SKM-1 (cell line): Measurements from ENCODE around the gene ALG11.
"Not testable (repeated sequence)": the region's sequence is repeated elsewhere in the genome, so short reads cannot be mapped to it uniquely, and the experiment has no call there.

Source experiments
- DNase-seq: peaks from one replicate; lab custom pipeline; 2025; ENCODE audit not compliant: unreplicated experiment; lab: John Stamatoyannopoulos, UW

Gene ALG11, protein sequence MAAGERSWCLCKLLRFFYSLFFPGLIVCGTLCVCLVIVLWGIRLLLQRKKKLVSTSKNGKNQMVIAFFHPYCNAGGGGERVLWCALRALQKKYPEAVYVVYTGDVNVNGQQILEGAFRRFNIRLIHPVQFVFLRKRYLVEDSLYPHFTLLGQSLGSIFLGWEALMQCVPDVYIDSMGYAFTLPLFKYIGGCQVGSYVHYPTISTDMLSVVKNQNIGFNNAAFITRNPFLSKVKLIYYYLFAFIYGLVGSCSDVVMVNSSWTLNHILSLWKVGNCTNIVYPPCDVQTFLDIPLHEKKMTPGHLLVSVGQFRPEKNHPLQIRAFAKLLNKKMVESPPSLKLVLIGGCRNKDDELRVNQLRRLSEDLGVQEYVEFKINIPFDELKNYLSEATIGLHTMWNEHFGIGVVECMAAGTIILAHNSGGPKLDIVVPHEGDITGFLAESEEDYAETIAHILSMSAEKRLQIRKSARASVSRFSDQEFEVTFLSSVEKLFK

DNA sequence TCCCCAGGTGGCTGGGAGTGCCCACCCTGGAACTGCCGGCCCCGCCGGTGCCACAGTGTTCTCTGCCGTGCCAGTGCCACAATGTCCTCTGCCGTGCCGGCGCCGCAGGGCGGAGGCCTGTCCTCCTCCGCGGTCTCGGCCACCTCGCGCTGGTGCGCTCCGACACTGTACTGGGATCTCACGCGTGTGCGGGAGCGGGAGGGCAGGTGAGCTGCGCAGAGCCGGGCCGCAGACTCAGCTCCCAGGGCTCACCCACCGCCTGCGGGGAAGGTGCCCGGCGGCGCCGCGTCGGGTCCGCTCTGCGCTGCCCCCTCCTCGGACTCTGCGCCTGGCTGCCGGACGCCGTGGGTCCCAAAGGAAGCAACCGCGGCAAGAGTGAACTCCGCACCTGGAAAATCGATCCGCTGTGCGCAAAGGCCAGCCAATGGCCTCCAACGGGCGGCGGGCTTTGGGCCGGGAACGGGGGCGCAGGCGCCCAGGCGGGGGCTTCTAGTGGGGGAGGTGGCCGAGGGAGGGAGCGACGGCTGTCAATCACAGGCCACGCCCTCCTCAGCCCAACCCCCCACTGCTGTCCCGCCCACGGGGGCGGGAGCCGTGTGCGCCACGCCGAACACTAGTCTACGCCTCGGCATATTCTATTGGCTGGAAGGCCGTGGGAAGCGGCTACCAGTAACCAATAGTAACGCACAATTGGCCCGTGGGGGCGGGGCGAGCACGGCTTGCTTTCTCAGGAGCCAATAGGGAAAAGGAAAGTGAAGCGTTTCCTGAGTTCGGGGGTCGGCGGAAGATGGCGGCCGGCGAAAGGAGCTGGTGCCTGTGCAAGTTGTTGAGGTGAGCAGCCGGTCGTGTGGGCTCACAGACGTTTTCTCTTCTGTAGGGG lies at the start of gene ALG11:
ALG11 (plus strand) TSS at position 767 of the 880 bp plus-strand sequence; CDS start at position 788, 21 bp downstream.
- DNase-seq, result peak; percentile 89

DNA sequence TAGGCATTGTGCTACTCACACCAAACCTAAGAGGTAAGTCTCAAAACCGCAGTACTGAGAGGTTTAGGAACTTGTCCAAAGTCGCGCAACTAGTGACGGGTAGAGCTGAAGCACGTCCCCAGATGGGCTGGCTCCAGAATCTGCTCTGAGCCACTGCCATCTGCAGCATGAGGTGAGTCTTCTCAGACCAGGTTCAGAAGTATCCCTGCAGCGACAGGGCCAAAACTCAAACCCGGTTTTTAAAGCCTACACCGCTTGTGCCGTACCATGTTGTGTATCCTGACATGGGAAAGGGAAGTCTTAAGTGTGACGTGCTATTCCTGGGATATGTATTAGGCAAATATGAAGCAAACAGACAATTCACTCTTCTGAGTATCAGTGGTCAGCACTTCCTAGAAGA lies 46.0 kb upstream of the ALG11 start:
- no peak for DNase-seq

DNA sequence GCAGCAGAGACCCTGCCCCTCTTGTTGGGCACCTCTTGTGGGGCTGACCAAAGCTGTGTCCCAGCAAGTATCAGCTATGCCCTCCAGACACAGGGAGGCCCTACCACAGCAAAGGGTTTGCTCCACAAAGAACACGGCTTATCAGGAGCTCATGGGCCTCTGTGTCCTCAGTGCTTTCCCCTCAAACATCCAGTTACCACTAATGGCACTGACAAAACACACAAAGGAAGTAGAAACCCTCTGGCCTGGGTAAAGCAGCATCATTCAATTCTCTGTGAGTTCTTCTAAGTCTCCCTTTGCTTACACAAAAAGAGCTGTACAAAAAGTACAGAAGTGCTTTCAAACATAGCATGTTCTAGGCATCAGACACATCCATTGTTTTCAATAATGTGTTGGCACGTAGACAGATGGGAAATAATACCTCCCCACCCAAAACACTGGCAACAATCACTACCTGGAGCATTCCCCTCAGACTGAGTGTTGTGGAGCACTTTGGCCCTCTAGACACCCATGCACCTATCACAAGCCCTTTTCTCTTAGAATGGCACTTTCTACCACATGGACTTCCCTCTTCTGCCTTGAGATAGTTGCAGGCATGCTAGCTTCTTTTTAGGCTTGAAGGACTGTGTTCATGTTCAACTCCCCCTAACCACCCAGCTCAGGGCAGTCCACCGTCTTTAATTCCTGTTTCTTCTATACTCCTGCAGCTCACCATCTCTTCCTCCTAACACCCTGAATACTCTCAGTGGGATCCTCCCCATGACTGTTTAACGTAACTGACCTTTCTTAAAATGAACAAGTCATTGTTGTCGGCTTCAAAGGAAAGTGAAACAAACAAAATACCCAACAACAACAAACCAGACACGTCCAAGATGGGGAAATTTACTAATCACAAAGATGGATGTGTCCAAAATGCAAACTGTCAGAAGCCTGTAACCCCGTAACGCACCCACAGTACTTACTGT lies 44.4 kb upstream of the ALG11 start:
- no peak for DNase-seq

DNA sequence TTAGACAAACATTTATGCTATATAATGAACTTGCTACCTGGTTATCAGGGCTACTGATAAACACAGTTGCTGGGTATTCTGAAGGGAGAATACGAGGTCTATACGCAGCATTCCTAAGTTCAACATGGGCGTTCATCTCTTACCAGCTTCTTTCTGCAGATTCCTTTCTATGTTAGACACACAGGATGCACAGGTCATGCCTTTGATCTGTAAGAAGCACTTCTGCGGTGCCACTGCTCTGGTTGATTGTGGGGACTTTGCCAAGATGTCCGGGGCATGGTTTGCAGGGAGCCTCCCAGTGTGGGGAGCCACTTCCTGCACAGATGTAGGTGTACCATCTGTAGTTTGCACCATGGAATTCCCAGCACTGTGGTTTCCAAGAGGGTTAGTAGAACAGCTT lies 41.8 kb upstream of the ALG11 start:
- no peak for DNase-seq

DNA sequence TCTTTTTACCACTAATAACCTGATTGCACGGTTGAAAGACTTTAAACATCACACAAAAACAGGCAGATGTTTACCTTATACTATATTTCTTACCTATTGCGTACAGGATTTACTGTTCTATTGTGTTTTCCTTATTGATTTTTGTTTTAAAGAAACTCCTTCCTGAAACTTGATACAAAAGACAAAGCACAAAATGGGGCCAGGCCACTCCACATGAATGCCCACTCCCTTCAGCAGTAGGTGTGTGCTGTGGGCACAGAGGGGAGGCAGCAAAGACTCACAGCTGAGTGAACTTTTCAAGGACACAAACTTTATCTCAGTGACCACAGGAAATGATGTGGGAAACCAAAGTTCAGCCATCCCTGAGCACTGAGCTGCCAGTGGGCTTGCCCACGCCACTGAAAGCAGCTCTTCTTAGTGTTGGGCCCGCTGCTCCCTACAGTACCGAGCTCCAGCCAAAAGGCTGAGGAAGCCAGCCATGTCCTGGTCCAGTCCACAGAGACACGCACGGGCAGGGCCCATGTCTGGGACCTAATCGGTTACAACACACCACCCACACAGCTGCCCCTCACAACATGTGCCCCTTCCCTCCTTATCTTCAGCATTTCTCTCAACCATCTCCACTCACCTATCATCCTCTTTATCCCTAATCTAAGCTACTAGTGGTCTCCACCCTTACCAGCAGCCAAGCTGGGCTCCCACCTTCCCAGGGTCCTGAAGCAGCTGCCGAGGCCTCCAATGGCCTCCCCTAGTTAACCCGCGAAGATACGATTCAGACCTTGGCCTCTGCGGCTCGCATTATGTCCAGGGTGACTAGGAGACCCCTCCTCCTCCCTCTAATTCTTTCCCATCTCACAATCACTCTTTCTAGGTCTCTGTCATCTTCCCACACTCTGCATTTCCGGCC lies 40.4 kb upstream of the ALG11 start:
- DNase-seq, result no peak

DNA sequence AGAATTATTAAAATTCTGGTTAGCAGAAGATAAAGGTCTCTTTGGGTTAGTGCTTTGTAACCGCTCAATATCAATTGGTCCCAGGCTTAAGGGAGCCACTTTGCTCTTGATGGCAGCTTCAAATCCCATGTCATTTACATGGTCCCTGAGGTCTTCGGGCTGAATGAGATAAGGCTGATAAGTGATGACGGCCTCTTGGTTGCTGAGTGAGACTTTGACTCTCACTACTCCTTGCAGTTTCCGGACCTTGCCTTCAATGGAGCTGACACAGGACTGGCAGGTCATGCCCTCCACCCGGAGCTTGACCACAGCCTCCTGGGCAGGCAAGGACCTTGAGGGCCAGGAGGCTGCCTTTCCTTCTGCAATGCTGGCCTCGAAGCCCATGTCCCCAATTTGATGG lies 37.7 kb upstream of the ALG11 start:
- DNase-seq, result no peak

DNA sequence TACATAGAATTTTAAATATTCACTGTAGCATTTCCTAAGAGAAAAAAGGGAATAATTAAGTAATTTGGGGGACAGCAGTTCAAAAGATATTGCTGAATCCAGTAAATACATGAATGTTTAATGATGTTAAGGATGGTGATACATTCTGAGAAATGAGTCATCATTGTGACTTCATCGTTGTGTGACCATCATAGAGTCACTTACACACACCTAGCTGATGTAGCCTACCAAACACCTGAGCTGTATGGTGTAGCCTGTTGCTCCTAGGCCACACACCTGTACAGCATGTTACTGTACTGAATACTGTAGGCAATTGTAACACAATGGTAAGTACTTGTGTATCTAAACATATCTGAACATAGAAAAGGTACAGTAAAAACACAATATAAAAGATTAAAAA lies 35.8 kb upstream of the ALG11 start:
- DNase-seq, result no peak

DNA sequence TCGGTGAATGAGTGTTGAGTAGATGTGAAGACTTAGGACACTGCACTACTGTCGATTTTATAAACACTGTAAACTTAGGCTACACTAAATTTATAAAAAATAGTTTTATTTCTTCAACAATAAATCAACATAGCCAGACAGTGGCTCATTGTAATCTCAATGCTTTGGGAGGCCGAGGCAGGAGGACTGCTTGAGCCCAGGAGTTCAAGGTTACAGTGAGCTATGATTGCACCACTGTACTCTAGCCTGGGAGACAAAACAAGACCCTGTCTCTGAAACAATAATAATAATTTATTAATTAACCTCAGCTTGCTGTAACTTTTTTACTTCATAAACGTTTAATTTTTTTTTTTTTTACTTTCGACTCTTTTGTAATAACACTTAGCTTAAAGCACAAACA lies 35.3 kb upstream of the ALG11 start:
- DNase-seq, result no peak

DNA sequence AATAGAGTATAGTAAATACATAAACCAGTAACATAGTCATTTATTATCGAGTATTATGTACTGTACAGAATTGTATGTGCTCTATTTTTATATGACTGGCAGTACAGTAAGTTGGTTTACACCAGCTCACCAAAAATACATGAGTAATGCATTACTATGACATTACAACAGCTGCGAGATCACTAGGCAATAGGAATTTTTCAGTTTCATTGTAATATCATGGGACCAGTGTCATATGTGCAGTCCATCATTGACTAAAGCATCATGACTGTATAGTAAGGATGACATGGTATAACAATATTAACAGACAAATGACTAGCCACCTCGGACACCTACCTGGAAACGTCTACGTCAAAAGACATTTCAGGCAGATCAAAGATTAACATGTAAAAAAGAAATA lies 34.6 kb upstream of the ALG11 start:
- DNase-seq, result no peak

DNA sequence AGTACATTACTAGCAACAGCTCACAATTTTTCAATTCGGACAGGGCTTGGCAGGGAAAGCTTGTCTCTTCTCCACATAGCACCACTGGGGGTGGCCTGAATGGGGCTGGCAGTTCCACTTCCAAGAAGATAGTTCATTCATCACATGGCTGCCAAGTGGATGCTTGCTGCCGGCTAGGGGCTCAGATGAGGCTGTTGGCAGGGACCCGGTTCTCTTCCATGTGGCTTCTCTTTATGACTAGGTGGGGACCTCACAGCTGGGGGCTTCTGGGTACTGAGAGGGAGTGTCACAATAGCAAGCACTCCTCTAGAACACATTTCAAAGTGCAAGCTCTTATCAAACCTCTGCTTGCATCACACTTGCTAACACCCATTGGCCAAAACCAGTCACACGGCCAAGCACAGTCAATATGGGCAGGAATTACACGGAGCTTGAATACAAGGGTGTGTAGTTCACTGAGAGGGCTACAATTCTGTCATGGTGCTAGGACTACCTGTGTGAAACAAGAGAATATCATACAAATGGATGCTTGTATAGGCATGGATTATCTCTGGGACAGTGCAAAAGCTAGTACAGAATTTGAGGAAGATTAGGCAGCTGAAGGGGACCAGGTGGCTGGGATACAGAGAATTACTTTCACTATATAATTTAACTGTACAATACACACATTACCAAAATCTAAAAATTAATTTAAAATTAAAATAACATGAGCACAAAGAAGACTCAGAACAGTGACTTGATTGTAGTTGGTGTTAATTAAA lies 33.2 kb upstream of the ALG11 start:
- DNase-seq, result no peak

DNA sequence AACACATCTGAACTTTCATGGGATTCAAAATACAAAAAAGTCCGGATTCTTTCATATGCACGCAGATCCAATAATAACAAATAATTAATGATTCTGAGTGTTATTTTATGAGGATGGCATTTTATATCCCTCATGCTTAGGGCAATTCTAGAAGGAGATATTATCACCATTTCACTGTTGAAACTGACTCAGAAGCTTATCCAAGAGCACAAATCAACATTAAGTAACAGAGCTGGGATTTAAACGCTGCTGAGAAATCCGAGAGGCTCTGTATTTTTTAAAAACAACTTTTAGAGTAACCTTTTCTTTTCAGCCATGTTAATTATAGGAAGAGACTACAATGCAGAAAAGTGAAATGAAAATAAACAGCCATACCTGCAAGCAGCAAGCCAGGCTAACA lies 31.3 kb upstream of the ALG11 start:
- no peak for DNase-seq

DNA sequence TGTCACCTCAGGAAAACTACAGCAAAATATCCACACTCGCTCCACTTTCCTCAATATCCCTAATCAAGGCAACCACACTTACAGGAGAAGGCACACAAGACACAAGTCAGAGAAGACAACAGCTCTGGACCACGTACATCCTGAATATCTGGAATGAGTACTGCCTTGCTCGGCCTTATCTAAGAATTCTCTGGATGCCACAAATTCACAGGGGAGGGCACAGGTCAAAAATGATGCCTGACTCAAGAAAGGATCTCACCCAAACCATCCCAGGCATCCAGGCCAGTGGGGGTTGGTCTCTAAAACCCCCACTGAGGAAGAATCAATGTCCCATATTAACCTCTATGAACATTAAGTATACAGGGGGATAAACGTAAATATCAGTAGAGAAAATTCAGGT lies 30.8 kb upstream of the ALG11 start:
- DNase-seq, result no peak

DNA sequence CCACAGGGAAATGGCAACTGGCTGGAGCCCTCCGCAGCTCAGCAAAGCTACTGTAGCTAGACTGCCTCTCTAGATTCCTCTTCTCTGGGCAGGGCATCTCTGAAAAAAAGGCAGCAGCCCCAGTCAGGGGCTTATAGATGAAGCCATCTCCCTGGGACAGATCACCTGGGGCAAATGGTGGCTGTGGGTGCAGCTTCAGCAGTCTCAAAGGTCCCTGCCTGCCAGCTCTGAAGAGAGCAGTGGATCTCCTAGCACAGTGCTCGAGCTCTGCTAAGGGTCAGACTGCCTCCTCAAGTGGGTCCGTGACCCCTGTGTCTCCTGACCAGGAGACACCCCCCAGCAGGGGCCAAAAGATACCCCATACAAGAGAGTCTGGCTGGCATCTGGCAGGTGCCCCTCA lies 28.9 kb upstream of the ALG11 start:
- not testable (repeated sequence) for DNase-seq

DNA sequence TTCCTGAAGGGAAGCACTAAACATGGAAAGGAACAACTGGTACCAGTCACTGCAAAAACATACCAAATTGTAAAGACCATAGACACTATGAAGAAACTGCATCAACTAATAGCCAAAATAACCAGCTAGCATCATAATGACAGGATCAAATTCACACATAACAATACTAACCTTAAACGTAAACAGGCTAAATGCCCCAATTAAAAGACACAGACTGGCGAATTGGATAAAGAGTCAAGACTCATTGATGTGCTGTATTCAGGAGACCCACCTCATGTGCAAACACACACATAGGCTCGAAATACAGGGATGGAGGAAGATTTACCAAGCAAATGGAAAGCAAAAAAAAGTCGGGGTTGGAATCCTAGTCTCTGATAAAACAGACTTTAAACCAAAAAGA lies 27.3 kb upstream of the ALG11 start:
- not testable (repeated sequence) for DNase-seq

DNA sequence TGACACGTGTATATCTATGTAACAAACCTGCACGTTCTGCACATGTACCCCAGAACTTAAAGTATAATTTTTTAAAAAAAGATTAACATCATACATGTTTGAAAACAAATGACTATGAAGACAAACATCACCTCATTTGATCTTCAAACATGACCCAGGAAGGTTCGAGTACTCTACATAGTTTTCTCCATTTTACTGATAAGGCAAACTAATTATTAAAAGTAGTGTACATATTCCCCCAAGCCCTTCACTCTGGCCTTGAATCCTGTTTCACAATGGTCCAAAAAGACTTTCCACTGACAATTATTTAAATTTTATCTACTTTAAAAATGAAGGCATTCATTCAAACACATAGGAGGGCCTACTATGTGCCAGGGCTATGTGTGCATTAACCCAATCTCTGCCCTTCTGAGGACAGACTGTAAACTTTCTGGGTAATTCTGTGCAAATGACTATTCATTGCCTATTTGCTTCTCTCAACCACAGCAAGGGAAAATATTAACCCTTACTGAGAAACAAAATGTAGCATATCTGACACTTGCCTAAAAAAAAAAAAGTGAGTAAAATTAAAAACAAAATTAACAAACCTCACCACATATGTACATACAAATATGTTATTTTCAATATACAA lies 23.1 kb upstream of the ALG11 start:
- no peak for DNase-seq

DNA sequence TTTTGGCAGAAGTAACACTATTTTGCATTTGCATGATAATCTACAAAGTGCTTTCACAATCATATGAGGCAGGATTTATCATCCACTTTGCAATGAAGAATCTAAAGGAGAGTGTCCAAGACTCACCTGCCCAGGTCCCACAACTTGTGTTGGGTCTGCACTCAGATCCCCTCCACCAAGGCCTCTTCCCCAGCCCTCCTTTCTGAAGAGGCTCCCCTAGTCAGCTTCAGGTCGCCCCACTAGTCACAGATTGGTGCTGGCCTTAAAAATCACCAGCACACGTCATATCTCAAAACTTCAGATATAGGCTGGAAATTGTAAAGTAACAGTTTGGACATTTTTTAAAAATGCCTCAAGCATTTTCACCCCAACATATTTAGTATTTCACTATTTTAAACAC lies 18.5 kb upstream of the ALG11 start:
- DNase-seq, result no peak

DNA sequence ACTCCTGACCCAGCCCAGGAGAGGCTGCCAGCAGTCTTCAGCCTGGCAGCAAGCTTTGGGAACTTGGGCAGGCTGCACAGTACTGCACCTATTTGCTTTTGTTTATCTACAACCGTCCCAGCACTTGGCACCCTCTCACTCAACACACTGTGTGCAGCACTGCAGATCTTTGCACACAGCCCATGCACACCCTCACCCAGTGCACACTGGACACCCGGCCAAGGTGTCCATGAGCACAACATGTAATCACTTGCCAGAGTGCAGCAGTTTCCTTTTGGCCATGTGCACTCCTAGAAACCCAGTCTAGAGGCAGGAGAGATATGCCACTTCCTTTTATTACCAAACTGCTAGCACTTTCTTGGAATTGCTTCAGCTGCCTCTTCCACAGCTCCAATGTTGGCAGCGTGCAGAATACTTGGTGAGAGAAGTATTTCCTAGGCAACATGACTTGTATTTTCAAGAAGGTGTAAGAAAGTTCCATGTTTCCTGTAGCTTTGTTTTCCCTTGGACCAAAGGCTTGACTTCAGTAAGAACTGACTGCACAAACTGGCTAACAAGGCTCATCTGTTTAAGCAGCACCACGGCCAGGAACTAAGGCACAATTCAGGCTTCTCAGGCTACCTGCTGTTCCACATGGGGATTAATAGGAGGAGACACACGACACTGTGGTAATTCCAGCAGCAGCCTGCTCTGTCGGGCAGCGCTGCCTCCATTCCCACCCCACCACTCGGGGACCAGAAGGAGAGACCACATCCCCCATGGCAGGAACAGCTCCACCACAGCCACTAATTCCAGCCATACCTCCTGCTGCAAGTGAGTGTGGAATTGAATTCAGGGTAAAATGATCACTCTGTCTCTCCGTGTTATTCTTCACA lies 16.3 kb upstream of the ALG11 start:
- no peak for DNase-seq

DNA sequence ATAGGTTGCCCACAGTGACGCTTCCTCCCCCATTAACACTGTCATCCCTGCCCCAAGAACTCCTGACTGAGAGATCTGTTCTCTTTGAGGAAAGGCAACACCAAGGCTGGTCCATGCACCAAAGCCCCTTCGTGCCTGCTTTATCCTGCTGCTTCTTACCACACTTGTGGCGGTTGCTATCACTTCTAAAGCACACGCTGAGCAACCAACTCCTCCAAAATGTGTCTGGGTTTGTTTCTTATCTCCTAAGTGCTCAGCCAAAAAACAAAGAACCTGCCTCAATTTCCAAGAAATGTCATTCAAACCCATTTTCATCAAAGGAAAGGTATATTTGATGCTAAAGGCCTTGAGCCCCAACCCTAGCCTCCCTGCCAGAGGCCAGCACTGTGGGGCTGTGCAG lies 15.6 kb upstream of the ALG11 start:
- no peak for DNase-seq
